NCI-H446 (cell line): Measurements from ENCODE around the gene NFATC2IP.
"Not testable (repeated sequence)": the region's sequence is repeated elsewhere in the genome, so short reads cannot be mapped to it uniquely, and the experiment has no call there.

Source experiments
- DNase-seq, 2 experiments: peaks; one replicate each; lab custom pipeline; 2025; lab: John Stamatoyannopoulos, UW

The NFATC2IP gene

DNA sequence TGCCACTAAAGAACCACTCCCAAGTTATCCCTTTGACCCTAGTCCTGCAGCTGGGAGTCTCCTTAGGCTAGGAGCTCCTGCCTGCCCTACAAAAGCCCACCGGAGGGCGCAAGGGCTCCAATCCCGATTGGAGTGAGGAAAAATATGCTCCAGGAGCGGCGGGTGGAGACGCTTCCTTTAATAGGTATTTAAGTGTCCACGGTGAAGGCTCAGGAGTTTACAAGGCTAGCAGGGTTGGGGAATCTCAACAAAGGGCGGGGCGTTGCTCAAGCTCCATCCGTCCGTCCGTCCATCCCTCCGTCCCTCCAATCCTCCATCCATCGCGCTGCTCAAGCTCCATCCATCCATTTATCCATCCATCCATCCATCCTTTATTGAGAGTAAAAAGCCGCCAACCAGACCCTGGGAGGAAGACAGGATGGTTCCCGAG lies 23.3 kb downstream of the NFATC2IP start:
- peak; percentile 28 to 62 for DNase-seq

DNA sequence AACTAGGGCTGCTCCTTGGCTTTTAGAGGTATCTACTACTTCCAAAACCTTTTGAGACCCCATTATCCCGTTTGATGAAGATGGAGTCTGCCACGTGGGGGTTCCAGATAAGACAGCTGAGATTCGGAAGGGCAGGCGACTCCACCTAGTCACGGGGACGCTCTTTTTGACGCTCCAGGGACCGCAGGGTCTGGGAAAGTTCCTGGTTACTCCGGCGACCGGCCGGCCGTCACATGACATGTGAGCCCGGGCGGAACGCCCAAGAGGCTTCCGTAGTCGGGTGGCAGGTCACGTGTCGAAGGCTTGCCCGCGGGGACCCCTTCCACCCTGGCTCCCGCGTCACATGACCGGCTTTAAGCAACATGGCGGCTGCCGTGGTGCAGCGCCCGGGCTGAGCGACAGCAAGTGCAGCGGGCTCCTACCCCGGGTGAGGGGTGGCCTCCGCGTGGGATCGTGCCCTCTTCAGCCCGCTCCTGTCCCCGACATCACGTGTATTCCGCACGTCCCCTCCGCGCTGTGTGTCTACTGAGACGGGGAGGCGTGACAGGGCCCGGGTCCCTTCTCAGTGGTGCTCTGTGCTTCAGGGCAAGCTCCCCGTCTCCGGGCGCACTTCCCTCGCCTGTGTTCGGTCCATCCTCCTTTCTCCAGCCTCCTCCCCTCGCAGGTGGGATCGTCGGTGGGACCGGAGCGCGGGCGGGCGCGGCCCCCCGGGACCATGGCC lies 23.9 kb downstream of the NFATC2IP start, which contains the start of gene SPNS1:
Gene SPNS1 (plus strand): TSS at position 342 of the 721 bp plus-strand sequence. CDS start 374 bp downstream, at position 716.
- DNase-seq, result peak; percentile 81 to 95

DNA sequence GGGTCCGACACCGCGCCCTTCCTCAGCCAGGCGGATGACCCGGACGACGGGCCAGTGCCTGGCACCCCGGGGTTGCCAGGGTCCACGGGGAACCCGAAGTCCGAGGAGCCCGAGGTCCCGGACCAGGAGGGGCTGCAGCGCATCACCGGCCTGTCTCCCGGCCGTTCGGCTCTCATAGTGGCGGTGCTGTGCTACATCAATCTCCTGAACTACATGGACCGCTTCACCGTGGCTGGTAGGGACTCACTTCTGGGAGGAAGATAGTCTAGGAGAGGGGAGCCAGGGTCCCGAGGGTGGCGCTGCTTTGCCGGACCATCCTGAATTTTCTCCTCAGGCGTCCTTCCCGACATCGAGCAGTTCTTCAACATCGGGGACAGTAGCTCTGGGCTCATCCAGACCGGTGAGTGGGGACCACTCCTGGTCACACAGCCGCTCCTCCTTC lies 24.4 kb downstream of the NFATC2IP start:
- DNase-seq, result no peak

DNA sequence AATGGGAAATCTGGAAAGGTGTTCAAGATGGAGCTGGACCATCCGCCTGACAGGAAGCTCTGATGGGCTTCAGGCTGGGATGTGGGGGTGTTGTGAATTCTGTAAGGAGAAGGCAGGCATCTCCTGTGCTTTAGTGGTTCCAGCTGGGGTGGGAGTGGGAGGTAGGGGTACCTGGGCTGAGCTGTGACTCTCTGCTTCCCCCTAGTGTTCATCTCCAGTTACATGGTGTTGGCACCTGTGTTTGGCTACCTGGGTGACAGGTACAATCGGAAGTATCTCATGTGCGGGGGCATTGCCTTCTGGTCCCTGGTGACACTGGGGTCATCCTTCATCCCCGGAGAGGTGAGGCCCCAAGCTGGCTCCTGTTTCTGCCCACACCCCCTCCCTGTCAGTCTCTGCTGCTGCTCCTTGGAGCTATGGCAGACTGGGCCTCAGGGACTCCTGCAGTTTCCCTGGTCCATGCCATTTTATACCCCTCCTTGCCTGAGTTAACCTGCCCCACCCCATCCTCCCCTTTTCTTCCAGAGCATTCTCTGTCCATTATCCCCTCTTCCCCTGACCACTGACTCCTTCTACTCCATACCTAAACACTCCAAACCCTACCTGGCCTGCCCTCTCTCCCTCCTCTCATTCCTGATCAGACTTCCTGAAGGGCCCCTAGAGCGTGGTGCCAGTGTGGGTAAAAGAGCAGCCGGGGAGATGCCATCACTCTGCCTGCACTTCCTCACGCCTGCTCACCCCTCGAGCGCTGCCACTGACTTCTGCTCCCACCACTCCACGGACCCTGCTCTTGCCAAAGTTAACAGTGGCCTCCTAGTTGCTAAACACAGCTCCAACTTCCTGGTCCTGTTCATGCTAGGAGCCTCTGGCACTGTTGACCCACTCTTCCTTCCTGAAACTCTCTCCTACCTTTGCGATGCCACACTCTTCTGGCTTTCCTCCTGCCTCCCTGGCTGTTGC lies 27.2 kb downstream of the NFATC2IP start:
- DNase-seq, result no peak

DNA sequence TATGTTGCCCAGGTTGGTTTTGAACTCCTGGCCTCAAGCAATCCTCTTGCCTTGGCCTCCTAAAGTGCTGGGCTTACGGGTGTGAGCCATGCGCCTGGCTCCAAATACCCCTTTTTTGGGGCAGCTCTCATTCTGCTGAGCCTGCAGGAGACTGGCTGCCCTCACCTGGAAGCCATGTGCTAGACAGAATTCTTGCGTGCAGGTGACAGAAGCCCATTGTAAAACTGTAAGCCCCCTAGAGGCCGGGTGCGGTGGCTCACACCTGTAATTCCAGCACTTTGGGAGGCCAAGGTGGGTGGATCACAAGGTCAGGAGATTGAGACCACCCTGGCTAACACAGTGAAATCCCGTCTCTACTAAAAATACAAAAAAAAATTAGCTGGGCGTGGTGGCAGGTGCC lies 29.6 kb downstream of the NFATC2IP start:
- not testable (repeated sequence) for DNase-seq

DNA sequence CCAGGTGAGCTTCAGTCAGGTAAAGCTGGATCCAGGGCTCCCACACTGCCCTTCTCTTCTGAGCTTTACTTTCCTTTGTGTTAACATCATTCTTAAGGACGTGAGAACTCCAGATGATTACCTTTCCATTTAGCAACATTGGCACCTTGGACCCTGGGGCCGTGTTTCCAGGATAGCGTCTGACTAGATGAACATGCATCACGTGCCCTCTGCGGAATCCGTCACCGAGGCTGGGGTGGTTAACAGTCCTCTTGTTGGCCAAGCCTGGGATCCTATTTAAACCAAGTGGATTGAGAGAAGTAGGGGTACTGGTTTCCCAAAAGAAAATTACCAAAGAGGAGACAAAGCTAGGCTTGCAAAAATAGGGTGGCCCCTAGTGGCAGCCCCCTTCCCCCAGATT lies 30.2 kb downstream of the NFATC2IP start:
- DNase-seq, result no peak

DNA sequence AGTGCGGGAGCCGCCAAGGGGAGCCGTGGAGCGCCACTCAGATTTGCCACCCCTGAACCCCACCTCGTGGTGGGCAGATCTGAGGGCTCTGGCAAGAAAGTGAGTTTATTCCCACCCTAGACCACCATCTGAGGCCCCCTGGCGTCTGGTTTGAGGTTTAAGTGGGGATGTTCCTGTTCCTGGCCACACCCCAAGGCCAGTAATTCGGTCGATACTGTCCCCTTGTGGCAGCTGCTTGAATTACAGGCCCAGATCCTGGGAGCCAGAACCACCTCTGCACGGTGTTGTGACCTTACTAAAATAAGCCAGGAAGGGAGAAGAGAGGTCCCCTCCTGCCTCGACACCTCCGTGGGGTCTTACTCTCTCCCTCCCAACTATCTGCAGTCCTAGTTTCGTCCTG lies 30.8 kb downstream of the NFATC2IP start:
- peak in 1 of 2 experiments; percentile 1 for DNase-seq

DNA sequence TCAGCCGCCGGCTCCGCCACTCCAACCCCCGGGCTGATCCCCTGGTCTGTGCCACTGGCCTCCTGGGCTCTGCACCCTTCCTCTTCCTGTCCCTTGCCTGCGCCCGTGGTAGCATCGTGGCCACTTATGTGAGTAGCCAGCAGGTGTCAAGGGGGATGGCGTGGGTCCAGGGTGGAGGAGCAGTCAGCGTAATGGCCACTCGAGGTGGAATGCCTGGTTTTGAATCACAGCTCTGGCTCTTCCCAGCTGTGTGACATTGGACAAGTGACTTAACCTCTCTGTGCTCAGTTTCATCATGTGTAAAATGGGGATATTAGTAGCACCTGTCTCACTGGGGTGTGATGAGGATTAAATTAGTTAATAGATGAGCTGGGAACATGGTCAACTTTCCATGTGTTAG lies 31.7 kb downstream of the NFATC2IP start:
- no peak for DNase-seq

DNA sequence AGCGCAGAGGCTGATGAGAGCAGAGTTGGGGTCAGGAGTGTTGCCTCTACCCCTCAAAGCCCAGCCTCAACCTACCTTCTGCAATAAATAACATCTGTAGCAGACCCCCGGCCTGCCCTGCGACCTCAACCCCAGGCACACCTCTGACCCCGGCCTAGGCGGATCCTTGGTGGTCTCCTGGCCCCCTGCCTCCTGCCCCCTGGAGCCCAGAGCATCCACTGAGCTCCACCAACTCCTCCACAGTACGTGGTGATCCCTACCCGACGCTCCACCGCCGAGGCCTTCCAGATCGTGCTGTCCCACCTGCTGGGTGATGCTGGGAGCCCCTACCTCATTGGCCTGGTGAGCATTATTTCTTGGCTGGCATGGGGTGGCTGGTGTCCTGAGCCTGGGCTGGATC lies 32.2 kb downstream of the NFATC2IP start:
- DNase-seq, result no peak

DNA sequence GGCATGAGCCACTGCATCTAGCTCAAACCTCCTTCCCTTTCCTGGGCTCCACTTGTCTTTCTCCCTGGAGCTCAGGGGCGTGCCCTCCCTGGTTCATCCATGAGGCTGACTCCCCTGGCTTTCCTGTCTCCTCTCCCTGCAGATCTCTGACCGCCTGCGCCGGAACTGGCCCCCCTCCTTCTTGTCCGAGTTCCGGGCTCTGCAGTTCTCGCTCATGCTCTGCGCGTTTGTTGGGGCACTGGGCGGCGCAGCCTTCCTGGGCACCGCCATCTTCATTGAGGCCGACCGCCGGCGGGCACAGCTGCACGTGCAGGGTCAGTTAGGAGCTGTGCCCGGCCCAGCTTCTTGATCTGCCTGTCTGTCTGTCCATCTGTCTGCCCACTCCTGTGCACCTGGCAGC lies 32.9 kb downstream of the NFATC2IP start:
- DNase-seq, result no peak

DNA sequence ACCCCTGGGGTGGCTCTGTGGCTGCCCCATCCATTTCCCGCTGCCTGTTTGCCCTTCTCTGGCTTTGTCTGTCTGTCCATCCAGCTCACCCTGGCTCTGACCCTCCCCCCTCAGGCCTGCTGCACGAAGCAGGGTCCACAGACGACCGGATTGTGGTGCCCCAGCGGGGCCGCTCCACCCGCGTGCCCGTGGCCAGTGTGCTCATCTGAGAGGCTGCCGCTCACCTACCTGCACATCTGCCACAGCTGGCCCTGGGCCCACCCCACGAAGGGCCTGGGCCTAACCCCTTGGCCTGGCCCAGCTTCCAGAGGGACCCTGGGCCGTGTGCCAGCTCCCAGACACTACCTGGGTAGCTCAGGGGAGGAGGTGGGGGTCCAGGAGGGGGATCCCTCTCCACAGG lies 33.4 kb downstream of the NFATC2IP start:
- no peak for DNase-seq

DNA sequence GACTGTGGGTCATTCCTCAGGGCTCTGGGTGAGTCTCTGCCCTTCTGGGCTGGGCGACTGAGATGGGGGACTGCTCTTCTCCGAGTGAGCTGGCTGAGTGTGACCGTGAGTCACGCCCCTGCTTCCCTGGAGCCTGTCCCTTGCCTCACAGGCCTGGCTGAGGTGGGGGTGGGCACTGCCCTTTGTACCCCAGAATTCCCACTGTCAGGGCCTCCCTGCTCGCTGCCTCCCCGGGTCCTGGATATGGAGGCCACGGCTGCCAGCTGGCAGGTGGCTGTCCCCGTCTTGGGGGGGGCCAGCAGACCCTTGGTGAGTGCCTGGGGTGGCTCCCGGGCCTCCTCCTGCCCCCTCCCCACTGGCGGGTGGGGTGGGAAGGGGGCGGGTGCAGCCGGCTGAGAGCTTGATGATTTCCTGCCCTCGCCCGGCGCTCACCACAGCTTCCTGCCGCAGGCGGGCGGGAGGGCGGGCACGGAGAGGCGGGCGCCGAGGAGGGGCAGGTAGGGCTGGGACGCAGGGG lies 33.9 kb downstream of the NFATC2IP start, which contains the start of gene LAT:
Gene LAT (plus strand): TSS at position 434 of the 517 bp plus-strand sequence. CDS start 366 bp downstream, outside the sequence.
- no peak for DNase-seq

DNA sequence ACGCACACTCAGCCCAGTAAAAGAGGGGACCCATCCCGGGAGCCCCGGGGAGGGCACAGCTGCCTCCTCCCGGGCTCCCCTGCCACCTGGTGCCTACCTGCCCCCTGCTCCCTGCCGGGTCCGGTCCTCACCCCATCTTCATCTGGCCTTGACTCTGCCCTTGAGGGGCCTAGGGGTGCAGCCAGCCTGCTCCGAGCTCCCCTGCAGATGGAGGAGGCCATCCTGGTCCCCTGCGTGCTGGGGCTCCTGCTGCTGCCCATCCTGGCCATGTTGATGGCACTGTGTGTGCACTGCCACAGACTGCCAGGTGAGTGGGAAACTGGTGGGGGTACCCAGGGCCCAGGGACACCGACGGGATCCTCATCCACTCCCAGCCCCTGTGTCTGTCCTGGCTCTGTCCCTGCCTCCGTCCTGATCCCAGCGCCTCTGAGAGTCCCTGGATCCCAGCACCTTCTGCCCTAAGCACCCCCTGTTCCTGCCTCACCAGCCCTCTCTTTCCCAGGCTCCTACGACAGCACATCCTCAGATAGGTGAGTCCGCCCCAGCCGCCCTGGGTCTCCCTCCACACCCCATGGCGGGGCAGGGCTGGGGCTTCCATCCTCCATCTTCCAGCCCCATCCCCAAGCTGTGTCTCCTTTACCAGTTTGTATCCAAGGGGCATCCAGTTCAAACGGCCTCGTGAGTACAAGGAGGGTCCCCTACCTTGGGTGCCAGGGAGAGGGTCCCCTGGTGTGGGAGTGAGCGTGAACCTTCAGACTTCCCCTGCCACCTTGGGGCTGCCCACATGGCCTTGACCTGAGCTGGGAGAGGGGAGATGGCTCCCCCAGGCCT lies 34.7 kb downstream of the NFATC2IP start:
- no peak for DNase-seq

DNA sequence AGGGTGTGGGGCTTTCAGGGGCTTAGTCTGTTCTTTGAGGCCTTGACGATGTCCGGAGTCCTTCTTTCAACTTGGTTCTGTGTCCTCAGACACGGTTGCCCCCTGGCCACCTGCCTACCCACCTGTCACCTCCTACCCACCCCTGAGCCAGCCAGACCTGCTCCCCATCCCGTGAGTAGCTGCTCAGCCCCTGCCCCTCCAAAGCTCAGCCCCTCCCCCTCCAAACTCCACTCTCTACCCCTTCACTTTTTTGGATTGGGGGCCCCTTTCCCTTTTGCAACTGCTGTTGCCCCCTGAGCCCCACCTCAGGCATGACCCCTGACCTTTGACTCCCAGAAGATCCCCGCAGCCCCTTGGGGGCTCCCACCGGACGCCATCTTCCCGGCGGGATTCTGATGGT lies 35.3 kb downstream of the NFATC2IP start:
- no peak for DNase-seq

DNA sequence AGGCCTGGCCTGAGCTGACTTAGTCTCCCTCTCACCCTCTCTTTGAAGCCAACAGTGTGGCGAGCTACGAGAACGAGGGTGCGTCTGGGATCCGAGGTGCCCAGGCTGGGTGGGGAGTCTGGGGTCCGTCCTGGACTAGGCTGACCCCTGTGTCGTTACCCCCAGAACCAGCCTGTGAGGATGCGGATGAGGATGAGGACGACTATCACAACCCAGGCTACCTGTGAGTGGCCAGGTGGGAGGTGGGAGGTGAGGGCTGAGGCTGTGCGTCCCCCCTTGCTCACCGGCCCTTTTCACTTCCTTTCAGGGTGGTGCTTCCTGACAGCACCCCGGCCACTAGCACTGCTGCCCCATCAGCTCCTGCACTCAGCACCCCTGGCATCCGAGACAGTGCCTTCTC lies 35.8 kb downstream of the NFATC2IP start:
- DNase-seq, result no peak

DNA sequence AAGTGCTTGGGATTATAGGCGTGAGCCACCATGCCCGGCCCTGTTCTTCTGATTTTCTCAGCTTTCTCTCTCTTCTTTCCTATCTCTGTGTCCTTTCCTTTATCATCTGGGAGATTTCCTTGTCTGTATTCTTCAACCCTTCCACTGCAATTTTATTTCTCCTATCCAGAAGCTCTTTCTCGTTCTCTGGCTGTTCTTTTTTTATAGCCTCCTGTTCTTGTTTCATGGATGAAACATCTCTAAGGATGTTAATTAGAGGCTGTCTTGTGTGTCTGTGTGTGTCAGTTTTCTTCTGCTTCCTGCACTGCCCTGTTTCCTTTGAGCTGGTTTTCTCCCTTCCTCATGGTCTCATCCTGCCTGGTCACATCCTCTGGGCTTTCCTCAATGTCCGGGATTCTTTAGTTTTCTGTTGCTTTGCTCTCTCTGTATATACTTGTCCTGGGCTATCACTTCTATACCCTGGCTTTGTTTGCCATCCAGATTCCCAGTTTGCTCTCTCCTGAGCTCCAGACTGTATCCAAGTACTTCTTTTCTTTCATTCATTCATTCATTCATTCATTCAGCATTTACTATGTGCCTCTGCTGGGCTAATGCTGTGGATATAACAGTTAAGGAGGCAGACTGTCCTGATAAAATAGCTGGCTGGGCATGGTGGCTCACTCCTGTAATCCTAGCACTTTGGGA lies 36.6 kb downstream of the NFATC2IP start:
- no peak for DNase-seq

DNA sequence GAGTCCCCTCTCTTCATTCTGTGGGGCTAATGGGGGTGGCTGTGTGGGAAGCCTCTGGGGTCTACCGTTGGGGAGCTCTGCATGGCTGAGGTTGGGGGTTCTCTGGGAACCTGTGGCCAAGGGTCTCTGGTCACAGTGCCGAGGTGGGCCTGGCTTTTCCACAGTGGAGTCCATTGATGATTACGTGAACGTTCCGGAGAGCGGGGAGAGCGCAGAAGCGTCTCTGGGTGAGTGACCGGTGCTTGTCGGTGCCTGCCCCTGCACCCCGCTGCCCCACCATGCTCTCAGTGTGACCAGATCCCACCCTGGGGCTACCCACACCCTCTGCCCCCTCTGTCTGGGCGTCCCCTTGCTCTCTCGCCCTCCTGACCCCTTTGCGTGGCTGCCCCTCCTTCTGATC lies 38.6 kb downstream of the NFATC2IP start:
- DNase-seq, result no peak

DNA sequence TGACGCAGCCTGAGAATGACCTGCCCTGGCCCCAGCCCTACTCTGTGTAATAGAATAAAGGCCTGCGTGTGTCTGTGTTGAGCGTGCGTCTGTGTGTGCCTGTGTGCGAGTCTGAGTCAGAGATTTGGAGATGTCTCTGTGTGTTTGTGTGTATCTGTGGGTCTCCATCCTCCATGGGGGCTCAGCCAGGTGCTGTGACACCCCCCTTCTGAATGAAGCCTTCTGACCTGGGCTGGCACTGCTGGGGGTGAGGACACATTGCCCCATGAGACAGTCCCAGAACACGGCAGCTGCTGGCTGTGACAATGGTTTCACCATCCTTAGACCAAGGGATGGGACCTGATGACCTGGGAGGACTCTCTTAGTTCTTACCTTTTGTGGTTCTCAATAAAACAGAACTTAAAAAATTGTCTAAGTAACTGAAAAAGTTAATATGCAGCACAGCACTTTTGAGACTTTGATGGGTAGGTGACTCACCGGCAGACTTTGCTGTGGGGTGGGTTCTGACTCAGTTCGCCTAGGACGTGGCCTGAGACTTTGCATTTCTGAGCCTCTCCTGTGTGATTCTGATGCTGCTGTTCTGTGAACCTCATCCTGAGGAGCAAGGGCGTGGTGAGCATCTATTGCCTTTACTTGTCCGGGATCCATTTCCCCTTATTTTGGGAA lies 39.8 kb downstream of the NFATC2IP start:
- DNase-seq, result no peak

DNA sequence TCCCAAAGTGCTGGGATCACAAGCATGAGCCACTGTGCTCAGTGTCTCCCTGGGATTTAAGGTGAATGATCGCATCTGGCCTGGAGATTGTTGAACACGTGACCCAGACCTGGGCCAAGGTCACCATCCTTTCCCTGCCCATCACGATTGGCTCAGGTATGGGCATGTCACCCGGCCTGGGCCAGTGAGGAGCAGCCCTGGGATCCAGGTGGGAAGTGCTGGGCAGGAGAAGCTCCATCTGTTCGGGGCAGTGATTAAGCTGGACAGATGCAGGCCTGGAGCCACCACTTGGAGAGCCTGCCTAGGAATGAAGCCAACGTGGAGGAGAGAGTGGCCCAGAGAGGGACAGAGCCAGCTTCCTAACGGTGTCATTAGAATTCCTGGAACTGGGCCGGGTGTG lies 41.0 kb downstream of the NFATC2IP start:
- no peak for DNase-seq

DNA sequence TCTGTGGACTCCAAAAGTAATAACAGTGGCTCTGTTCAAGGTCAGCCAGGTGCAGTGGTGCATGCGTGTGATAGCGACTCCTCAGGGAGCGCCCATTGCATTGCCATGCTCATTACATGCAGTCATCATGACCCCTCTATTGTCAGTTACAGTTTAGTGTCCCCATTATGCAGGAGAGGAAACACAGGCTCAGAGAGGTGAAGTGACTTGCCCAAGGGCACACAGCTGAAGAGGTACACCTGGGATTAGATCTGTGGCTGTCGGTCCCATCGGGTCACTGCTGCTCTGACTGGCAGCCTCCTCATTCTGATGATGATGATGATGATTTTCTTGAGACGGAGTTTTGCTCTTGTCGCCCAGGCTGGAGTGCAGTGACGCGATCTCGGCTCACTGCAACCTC lies 41.8 kb downstream of the NFATC2IP start:
- no peak for DNase-seq
